ENCODE data around the gene ZNF771. TPM values are rescaled to one million over a fixed set of nuclear protein-coding genes. Genes with fewer than 3 reads are reported as not detected.

ZNF771 gene
- total and polyA plus RNA-seq, 9 of the 15 experiments (the other 6 are each of a cell fraction or from before 2014, with no cell fraction given): 1.5 to 12.6 (median 4.4) TPM

DNA sequence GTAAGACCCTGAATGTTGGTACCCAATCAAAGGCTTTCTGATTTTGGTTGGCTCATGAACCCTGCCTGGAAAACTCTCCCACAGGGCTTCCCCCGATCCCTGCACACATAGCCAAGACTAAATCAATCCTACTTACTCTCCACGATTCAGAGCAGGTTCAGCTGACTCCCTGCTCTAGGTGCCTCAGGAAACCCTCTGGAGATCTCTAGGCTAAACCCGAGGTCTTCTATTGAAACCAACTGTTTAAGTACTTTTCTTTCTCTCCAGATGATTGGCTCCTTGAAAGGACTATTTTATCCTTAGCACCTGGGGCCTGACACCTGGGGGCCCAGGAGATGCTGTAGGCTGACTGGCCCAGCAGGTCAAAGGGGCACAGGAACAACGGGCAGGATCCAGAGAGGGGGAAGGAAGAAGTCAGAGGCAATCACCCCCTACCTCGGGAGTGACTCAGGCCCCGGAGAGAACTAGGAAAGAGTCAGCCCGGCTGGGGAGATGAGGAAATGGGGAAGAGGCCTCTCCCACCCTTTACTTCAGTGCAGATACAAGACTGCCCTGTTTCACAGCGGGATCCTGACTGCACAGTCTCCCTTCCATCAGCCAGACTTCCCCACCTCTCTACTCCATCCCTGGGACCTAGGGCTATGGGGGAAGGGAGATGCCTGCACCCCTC, 39.1 kb upstream of the ZNF771 start (continued):
- TF ChIP-seq NUFIP1 (IDR thresholded peaks at IDR 0.05; ENCODE audit: partially characterized antibody) (no peak), ZNF274 (IDR thresholded peaks at IDR 0.05; ENCODE audit: borderline replicate concordance, low read depth, low read length) (no peak), JUND (IDR thresholded peaks at IDR 0.05; ENCODE audit: borderline replicate concordance, low read depth, low read length) (peak; percentile 10; the same call in 1 of the 2 replicates), JUND (tag; IDR thresholded peaks at IDR 0.05; ENCODE audit: borderline replicate concordance, low read depth, low read length) (no peak), RBM15 (IDR thresholded peaks at IDR 0.05; ENCODE audit: insufficient read depth, low read length) (no peak), ZC3H11A (IDR thresholded peaks at IDR 0.05; ENCODE audit: low read depth, low read length) (no peak), ZNF395 (CRISPR knock-in tag; IDR thresholded peaks at IDR 0.05) (no peak), NFE2 (IDR thresholded peaks at IDR 0.05; ENCODE audit: low read depth) (peak; percentile 54; the same call in 1 of the 2 replicates), ZKSCAN1 (IDR thresholded peaks at IDR 0.05; ENCODE audit: low read depth, low read length) (no peak), FIP1L1 (IDR thresholded peaks at IDR 0.05; ENCODE audit: low read depth, low read length, poor library complexity, severe bottlenecking) (no peak), TAF15 (IDR thresholded peaks at IDR 0.05; ENCODE audit: low read depth, low read length) (no peak), SPI1 (IDR thresholded peaks at IDR 0.05; ENCODE audit: borderline replicate concordance, low read depth, low read length) (peak; percentile 90), FOSL1 (tag; conservative IDR thresholded peaks at IDR 0.05) (peak; percentile 52), NR3C1 (CRISPR knock-in tag; IDR thresholded peaks at IDR 0.05) (no peak), PRDM10 (IDR thresholded peaks at IDR 0.05; ENCODE audit: partially characterized antibody) (peak; percentile 19), ZNF507 (tag; conservative IDR thresholded peaks at IDR 0.05) (no peak)
- TF ChIP-seq, protein P1, sequence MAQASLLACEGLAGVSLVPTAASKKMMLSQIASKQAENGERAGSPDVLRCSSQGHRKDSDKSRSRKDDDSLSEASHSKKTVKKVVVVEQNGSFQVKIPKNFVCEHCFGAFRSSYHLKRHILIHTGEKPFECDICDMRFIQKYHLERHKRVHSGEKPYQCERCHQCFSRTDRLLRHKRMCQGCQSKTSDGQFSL (CRISPR knock-in tag; IDR thresholded peaks at IDR 0.05): no peak
- TF ChIP-seq, protein P1 (tag; IDR thresholded peaks at IDR 0.05): no peak
- TF ChIP-seq, protein P2, sequence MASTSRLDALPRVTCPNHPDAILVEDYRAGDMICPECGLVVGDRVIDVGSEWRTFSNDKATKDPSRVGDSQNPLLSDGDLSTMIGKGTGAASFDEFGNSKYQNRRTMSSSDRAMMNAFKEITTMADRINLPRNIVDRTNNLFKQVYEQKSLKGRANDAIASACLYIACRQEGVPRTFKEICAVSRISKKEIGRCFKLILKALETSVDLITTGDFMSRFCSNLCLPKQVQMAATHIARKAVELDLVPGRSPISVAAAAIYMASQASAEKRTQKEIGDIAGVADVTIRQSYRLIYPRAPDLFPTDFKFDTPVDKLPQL (IDR thresholded peaks at IDR 0.05; ENCODE audit: extremely low read depth, insufficient read length): no peak
- TF ChIP-seq, protein P3, sequence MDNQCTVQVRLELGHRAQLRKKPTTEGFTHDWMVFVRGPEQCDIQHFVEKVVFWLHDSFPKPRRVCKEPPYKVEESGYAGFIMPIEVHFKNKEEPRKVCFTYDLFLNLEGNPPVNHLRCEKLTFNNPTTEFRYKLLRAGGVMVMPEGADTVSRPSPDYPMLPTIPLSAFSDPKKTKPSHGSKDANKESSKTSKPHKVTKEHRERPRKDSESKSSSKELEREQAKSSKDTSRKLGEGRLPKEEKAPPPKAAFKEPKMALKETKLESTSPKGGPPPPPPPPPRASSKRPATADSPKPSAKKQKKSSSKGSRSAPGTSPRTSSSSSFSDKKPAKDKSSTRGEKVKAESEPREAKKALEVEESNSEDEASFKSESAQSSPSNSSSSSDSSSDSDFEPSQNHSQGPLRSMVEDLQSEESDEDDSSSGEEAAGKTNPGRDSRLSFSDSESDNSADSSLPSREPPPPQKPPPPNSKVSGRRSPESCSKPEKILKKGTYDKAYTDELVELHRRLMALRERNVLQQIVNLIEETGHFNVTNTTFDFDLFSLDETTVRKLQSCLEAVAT (IDR thresholded peaks at IDR 0.05): no peak

All from K562 (cell line).